GM12875 (cell line): ENCODE measurements around the gene CFAP100.

Experiments used
- H3K4me3 ChIP-seq: one replicate; pipeline ENCODE4 v1.5.1; 2011; ENCODE audit warnings: low read depth, low read length, control low read depth
- CTCF ChIP-seq: IDR thresholded peaks from 2 replicates; pipeline ENCODE4 v1.5.1; 2011; ENCODE audit warnings: low read depth, mild to moderate bottlenecking, control low read depth, inconsistent platforms, low read length, moderate library complexity, borderline replicate concordance; ENCODE audit not compliant: insufficient read depth

CFAP100 gene

GRCh38 chr3:126353694-126354321 is 40.9 kb upstream of the CFAP100 start:
- H3K4me3 ChIP-seq, result no peak overlapping the region
- TF ChIP-seq CTCF, result no peak

- no peak overlapping the region for H3K4me3 ChIP-seq
- TF ChIP-seq CTCF, result no peak
Measured at GRCh38 chr3:126354776-126355175, 39.9 kb upstream of the CFAP100 start.

- no peak overlapping the region for H3K4me3 ChIP-seq
- no peak for TF ChIP-seq CTCF
Measured at GRCh38 chr3:126355251-126355650, 39.5 kb upstream of the CFAP100 start.

GRCh38 chr3:126355777-126356372 is 38.8 kb upstream of the CFAP100 start:
- no peak overlapping the region for H3K4me3 ChIP-seq
- no peak for TF ChIP-seq CTCF

- no peak for TF ChIP-seq CTCF
- peak overlapping the region; percentile 16 for H3K4me3 ChIP-seq
Measured at GRCh38 chr3:126356373-126357264, 38.1 kb upstream of the CFAP100 start.

GRCh38 chr3:126357295-126358037 is 37.2 kb upstream of the CFAP100 start, which contains the start of gene KLF15:
KLF15 (minus strand) TSS chr3:126357408; CDS start chr3:126352922, 4,486 bp downstream.
- TF ChIP-seq CTCF, result no peak

More at GRCh38 chr3:126357295-126358037, 37.2 kb upstream of the CFAP100 start, which contains the start of gene KLF15:
- peak within 1 kb of the TSS; percentile 38 for H3K4me3 ChIP-seq
